Duodenal mucosa (tissue), 2 donors: Measurements from ENCODE around the gene PLPPR2.
A peak's percentile ranks its signal among the peaks of the same experiment; 100 is the strongest.
"Not testable (repeated sequence)": the region's sequence is repeated elsewhere in the genome, so short reads cannot be mapped to it uniquely, and the experiment has no call there.

Experiments
- H3K27ac ChIP-seq: one replicate; pipeline ENCODE4 v1.7.0; 2013; ENCODE audit warnings: low read depth, low read length
- H3K27me3 ChIP-seq, 2 donors: one replicate each; pipeline ENCODE4 v1.7.0; 2013; ENCODE audit warnings: low read length in 2 of 2, control low read depth in 1 of 2; ENCODE audit not compliant: insufficient read depth in 2 of 2, control insufficient read depth in 1 of 2
- H3K36me3 ChIP-seq, 2 donors: one replicate each; pipeline ENCODE4 v1.7.0; 2013; ENCODE audit warnings: low read length in 2 of 2, control low read depth in 1 of 2; ENCODE audit not compliant: insufficient read depth in 2 of 2, control insufficient read depth in 1 of 2
- H3K4me1 ChIP-seq, 2 donors: one replicate each; pipeline ENCODE4 v1.7.0; 2013; ENCODE audit warnings: low read length in 2 of 2, control low read depth in 1 of 2; ENCODE audit not compliant: insufficient read depth in 2 of 2, control insufficient read depth in 1 of 2
- H3K4me3 ChIP-seq, 2 donors: one replicate each; pipeline ENCODE4 v1.7.0; 2013; ENCODE audit warnings: low read length in 2 of 2, low read depth in 1 of 2
- H3K9ac ChIP-seq, 2 donors: one replicate each; pipeline ENCODE4 v1.7.0; 2013; ENCODE audit warnings: low read length in 2 of 2, low read depth in 1 of 2
- H3K9me3 ChIP-seq, 2 donors: one replicate each; pipeline ENCODE4 v1.7.0; 2013; ENCODE audit warnings: low read length in 2 of 2, control low read depth in 1 of 2; ENCODE audit not compliant: control insufficient read depth in 1 of 2

The PLPPR2 gene

GRCh38 chr19:11339254-11340098, 15.8 kb upstream of the PLPPR2 start, which contains the start of gene RAB3D:
TSS of gene RAB3D (minus strand) at chr19:11339657. CDS start at chr19:11337399, 2,258 bp downstream.
- H3K4me1 ChIP-seq: peaks cover 15 to 34% of the 10 kb centered on the region in 2 donors
- H3K4me3 ChIP-seq: peak within 1 kb of the TSS; percentile 79
- H3K36me3 ChIP-seq: peaks cover 10 to 26% of the 10 kb centered on the region in 2 donors
- peak within 1 kb of the TSS; percentile 68 for H3K27ac ChIP-seq
- H3K9me3 ChIP-seq: no peaks in the 10 kb centered on the region
- peak within 1 kb of the TSS; percentile 52 to 74 for H3K9ac ChIP-seq
- H3K27me3 ChIP-seq: no peaks in the 10 kb centered on the region

DNA sequence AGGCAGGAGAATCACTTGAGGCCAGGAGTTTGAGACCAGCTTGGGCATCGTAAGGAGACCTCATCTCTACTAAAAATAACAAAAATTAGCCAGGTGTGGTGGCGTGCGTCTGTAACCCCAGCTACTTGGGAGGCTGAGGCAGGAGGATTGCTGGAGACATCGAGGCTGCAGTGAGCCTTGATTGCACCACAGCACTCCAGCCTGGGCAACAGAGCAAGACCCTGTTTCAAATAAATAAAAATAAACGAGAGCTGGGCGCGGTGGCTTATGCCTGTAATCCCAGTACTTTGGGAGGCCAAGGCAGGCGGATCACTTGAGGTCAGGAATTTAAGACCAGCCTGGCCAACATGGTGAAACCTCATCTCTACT, 15.1 kb upstream of the PLPPR2 start:
- H3K4me1 ChIP-seq: peaks cover 16 to 38% of the 10 kb centered on the region in 2 donors
- peak overlapping the region; percentile 79 for H3K4me3 ChIP-seq
- not testable (repeated sequence) for H3K27me3 ChIP-seq

GRCh38 chr19:11342429-11342828, 12.8 kb upstream of the PLPPR2 start:
- H3K36me3 ChIP-seq: peaks cover 0 to 5% of the 10 kb centered on the region in 2 donors
- no peak overlapping the region for H3K4me3 ChIP-seq
- no peaks in the 10 kb centered on the region for H3K27me3 ChIP-seq
- no peak overlapping the region for H3K27ac ChIP-seq
- H3K4me1 ChIP-seq: peaks cover 28 to 51% of the 10 kb centered on the region in 2 donors
- H3K9ac ChIP-seq: no peak overlapping the region
- H3K9me3 ChIP-seq: no peaks in the 10 kb centered on the region

More for the DNA sequence above, 15.1 kb upstream of the PLPPR2 start:
- peak overlapping the region in 1 of 2 donors; percentile 74 for H3K9ac ChIP-seq
- H3K9me3 ChIP-seq: not testable (repeated sequence)
- peak overlapping the region; percentile 30 for H3K27ac ChIP-seq
- H3K36me3 ChIP-seq: peaks cover 8 to 23% of the 10 kb centered on the region in 2 donors

DNA sequence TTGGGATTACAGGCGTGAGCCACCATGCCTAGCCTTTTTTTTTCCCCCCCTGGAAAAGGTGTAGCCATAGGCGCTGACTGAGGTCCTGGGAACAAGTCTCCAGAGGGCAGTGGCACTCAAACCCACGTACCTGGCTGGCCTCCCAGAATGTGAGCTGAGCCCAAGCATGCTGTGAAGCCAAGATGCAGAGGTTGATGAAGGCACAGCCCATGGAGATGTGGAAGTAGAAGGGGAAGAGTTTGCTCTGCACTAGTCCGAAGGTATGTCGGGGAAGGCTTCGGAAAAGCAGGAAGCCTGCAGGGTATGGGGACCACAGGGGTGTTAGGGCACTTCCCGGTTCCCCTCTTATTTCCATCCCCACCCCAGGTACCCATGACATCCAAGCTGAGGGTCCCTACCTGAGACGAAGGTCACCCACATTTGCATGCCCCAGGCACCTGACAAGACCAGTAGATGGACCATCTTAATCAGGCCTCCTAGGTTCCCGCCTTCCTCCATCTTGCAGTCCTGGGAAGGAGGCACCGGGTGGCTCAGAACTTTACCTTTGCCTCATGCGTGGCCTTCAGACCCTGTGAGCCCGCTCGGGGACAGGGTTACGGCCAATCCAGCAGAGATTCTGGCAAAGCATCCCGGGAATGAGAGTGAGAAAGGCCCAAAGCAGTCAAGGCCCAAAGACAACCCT, 10.0 kb upstream of the PLPPR2 start:
- Histone ChIP-seq H3K27ac (peak overlapping the region; percentile 22), H3K4me1 (peaks cover 18 to 30% of the 10 kb centered on the region in 2 donors), H3K9me3 (peaks cover 0 to 5% of the 10 kb centered on the region in 2 donors), H3K36me3 (peaks cover 0 to 5% of the 10 kb centered on the region in 2 donors), H3K9ac (peak overlapping the region; percentile 72 to 94), H3K4me3 (peak overlapping the region; percentile 93 to 95), H3K27me3 (no peaks in the 10 kb centered on the region)

- Histone ChIP-seq H3K4me1 (peaks cover 18 to 30% of the 10 kb centered on the region in 2 donors), H3K36me3 (peaks cover 0 to 5% of the 10 kb centered on the region in 2 donors), H3K27me3 (no peaks in the 10 kb centered on the region), H3K9me3 (peaks cover 0 to 5% of the 10 kb centered on the region in 2 donors), H3K27ac (peak within 1 kb of the TSS; percentile 63), H3K9ac (peak within 1 kb of the TSS; percentile 72 to 94), H3K4me3 (peak within 1 kb of the TSS; percentile 93 to 95)
These were observed 8.9 kb upstream of the PLPPR2 start, which contains the start of the genes CCDC159 and TMEM205 for GRCh38 chr19:11346104-11346940. TSS of gene CCDC159 (plus strand) at chr19:11346519. CDS start at chr19:11346607, 88 bp downstream. TSS of gene TMEM205 (minus strand) at chr19:11346268. CDS start at chr19:11345619, 649 bp downstream.

- Histone ChIP-seq H3K4me3 (no peak overlapping the region), H3K4me1 (peaks cover 18 to 30% of the 10 kb centered on the region in 2 donors), H3K27ac (no peak overlapping the region), H3K9ac (no peak overlapping the region), H3K36me3 (no peaks in the 10 kb centered on the region), H3K9me3 (peaks cover 0 to 5% of the 10 kb centered on the region in 2 donors), H3K27me3 (no peaks in the 10 kb centered on the region)
These were observed 7.6 kb upstream of the PLPPR2 start for GRCh38 chr19:11347546-11348039.

DNA sequence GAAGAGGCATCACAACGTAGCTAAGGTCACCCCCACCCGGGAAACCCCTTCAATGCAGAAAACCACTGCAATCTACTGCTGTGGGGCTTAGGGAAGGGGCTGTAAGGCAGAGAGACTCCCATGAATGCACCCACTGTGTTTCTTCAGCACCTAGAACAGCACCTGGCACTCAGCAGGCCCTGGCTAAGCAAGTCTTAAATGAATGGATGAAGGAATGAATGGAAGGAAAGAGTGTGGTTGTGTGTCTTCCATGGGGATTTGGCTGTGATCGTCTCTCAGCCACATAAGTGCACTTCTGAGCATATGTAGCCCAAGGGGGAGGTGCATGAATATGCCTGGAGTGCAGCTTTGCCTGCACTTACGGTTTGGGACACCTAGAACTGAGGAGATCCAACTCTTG, 6.1 kb upstream of the PLPPR2 start:
- Histone ChIP-seq H3K9ac (no peak overlapping the region), H3K36me3 (no peaks in the 10 kb centered on the region), H3K4me1 (peaks cover 16 to 23% of the 10 kb centered on the region in 2 donors), H3K27ac (no peak overlapping the region), H3K9me3 (peaks cover 0 to 5% of the 10 kb centered on the region in 2 donors), H3K27me3 (no peaks in the 10 kb centered on the region), H3K4me3 (no peak overlapping the region)

DNA sequence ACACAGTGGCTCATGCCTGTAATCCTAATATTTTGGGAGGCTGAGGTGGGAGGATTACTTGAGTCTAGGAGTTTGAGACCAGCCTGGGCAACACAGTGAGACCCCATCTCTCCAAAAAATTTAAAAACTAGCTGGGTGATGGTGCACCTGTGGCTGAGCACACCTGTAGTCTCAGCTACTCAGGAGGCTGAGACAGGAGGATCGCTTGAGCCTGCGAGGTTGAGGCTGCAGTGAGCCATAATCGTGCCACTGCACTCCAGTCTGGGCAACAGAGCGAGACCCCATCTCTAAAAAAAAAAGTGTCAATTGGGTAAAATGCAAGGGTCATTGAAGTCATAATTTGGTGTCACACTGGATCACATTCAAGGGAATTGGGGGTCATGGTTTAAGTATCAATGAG, 1.1 kb upstream of the PLPPR2 start:
- H3K9me3 ChIP-seq, H3K27me3 ChIP-seq, H3K27ac ChIP-seq, H3K9ac ChIP-seq, H3K4me3 ChIP-seq, H3K36me3 ChIP-seq, H3K4me1 ChIP-seq: not testable (repeated sequence)

DNA sequence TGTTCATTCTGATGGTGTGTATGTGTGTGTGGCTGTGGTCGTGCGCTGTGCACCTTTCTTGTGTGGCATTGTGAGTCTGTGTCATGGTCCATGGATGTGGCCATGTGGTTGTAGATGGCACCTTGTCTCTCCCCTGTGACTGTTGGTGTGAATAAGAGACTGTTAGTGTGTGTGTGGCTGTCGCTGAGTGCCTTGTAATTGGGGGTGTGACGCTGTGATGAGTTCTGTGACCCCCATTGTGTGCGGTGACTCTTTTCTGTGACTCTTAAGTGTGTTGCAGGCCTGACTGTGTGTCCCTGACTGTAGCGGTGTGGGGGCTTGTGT, 804 bp downstream of the PLPPR2 start:
- peaks cover 8 to 11% of the 10 kb centered on the region in 2 donors for H3K4me1 ChIP-seq
- H3K27me3 ChIP-seq: peaks cover 0 to 6% of the 10 kb centered on the region in 2 donors
- peak overlapping the region; percentile 57 to 66 for H3K4me3 ChIP-seq
- no peak overlapping the region for H3K9ac ChIP-seq
- no peak overlapping the region for H3K27ac ChIP-seq
- no peaks in the 10 kb centered on the region for H3K9me3 ChIP-seq
- no peaks in the 10 kb centered on the region for H3K36me3 ChIP-seq
